ENCODE results near the gene RNMT. TPM values are rescaled to one million over a fixed set of nuclear protein-coding genes. Genes with fewer than 3 reads are reported as not detected.

Gene RNMT
- total RNA-seq, 1 experiment from 2014 or later: 48.8 TPM

DNA sequence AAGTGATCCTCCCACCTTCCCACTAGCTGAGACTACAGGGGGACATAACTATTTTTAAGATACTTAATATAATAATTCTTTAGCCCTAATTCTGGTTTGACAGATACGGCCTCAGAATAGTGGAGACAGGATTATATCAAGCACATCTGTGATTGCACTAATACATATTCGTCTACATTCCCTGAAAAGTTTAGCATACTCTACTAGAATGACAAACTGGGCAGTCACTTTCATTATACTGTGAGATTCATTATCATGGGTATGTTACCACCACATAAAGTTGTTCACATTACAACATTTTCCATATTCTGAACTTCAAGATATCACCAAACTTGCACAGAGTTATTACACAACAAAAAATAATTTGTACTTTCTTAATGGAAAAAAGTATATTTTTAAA, 11.1 kb upstream of the RNMT start:
- H3K27ac ChIP-seq: no peak overlapping the region
- no peaks in the 10 kb centered on the region; the same call in 1 of the 2 replicates for H4K20me1 ChIP-seq (ENCODE audit: insufficient read depth)
- no peak overlapping the region for H3K4me2 ChIP-seq
- no TSS peak for BruUV-seq (replicated peaks)
- CTCF ChIA-PET: no interaction called here
- H2AFZ ChIP-seq: no peak overlapping the region
- H3K79me2 ChIP-seq (ENCODE audit: low read depth): peaks cover 93% of the 10 kb centered on the region
- no peaks in the 10 kb centered on the region for H3K9me2 ChIP-seq (ENCODE audit: insufficient read depth)
- H3K9me3 ChIP-seq (ENCODE audit: insufficient read depth, low read depth): no peaks in the 10 kb centered on the region
- no peak for DNase-seq
- intact Hi-C loops (cut with micrococcal nuclease; ENCODE audit: unreplicated experiment): no loop called here
- H3K4me3 ChIP-seq: no peak overlapping the region
- H3K4me1 ChIP-seq (replicated peaks; ENCODE audit: insufficient read depth): peaks cover 14% of the 10 kb centered on the region
- H3K36me3 ChIP-seq (ENCODE audit: low read depth): peaks cover 9% of the 10 kb centered on the region; the same call in 1 of the 2 replicates
- no peak for TF ChIP-seq EZH2 (IDR thresholded peaks at IDR 0.05; ENCODE audit: low read depth)
- TF ChIP-seq, protein P1, sequence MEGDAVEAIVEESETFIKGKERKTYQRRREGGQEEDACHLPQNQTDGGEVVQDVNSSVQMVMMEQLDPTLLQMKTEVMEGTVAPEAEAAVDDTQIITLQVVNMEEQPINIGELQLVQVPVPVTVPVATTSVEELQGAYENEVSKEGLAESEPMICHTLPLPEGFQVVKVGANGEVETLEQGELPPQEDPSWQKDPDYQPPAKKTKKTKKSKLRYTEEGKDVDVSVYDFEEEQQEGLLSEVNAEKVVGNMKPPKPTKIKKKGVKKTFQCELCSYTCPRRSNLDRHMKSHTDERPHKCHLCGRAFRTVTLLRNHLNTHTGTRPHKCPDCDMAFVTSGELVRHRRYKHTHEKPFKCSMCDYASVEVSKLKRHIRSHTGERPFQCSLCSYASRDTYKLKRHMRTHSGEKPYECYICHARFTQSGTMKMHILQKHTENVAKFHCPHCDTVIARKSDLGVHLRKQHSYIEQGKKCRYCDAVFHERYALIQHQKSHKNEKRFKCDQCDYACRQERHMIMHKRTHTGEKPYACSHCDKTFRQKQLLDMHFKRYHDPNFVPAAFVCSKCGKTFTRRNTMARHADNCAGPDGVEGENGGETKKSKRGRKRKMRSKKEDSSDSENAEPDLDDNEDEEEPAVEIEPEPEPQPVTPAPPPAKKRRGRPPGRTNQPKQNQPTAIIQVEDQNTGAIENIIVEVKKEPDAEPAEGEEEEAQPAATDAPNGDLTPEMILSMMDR (conservative IDR thresholded peaks at IDR 0.05): no peak
- POLR2A ChIA-PET (ENCODE audit: unreplicated experiment): no interaction called here
- peaks cover 13% of the 10 kb centered on the region for H3F3A ChIP-seq (ENCODE audit: insufficient read depth, low read depth)
- no peaks in the 10 kb centered on the region for H3K27me3 ChIP-seq (ENCODE audit: insufficient read depth, low read depth)

DNA sequence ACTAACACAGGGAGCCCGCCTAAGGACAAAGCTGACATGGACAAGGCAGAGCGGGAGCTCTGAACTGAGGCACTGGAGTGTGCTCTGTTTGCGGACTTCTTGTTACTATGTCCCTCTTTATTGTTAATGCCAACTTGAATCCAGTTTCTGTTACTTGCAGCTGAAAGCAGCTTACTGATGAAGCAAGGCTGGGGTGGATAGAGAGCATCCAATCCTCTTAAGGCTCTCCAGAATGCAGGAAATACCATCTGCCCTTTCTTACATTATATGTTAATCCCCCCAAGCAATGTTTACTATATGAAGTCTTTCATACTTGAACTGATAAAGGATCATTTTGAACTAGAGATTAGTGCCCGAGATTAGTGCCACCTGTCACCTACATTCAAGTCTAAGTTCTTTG, 9.6 kb upstream of the RNMT start:
- Histone ChIP-seq H3K27ac (no peak overlapping the region), H3K79me2 (ENCODE audit: low read depth) (peaks cover 99% of the 10 kb centered on the region), H3K4me3 (no peak overlapping the region), H3K9me3 (ENCODE audit: insufficient read depth, low read depth) (no peaks in the 10 kb centered on the region), H3K27me3 (ENCODE audit: insufficient read depth, low read depth) (no peaks in the 10 kb centered on the region), H2AFZ (no peak overlapping the region), H4K20me1 (ENCODE audit: insufficient read depth) (no peaks in the 10 kb centered on the region; the same call in 1 of the 2 replicates), H3K9me2 (ENCODE audit: insufficient read depth) (no peaks in the 10 kb centered on the region), H3K4me2 (no peak overlapping the region), H3K36me3 (ENCODE audit: low read depth) (peaks cover 9% of the 10 kb centered on the region; the same call in 1 of the 2 replicates), H3F3A (ENCODE audit: insufficient read depth, low read depth) (no peaks in the 10 kb centered on the region), H3K4me1 (replicated peaks; ENCODE audit: insufficient read depth) (no peaks in the 10 kb centered on the region)
- ChIA-PET CTCF (no interaction called here), POLR2A (ENCODE audit: unreplicated experiment) (no interaction called here)
- BruUV-seq (replicated peaks): no TSS peak
- peak in 1 of 2 experiments; percentile 16 for DNase-seq
- intact Hi-C loops (cut with micrococcal nuclease; ENCODE audit: unreplicated experiment): no loop called here
- TF ChIP-seq, protein P1 (conservative IDR thresholded peaks at IDR 0.05): no peak
- no peak for TF ChIP-seq EZH2 (IDR thresholded peaks at IDR 0.05; ENCODE audit: low read depth)

DNA sequence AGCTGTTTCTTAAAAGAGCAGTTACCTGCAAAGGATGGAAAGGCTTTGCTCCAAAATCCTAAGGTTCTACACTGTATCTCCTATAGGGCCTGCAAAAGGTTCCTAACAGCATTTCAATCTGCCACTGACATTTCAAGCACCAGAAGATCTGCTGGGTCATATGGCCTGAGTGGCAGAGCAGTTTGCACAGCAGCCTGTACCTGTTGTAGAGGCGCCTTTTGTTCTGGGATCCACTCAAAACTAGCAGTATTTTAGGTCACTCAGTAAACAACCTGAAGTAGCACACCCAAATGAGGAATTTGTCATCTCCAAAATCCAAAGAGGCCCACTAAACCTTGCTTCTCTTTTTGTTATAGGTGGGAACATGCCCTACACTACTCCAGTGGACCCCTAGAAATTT, 6.3 kb upstream of the RNMT start:
- peaks cover 11% of the 10 kb centered on the region for H3K4me1 ChIP-seq (replicated peaks; ENCODE audit: insufficient read depth)
- no peak overlapping the region for H3K4me2 ChIP-seq
- TF ChIP-seq, protein P1 (conservative IDR thresholded peaks at IDR 0.05): no peak
- no peak for TF ChIP-seq EZH2 (IDR thresholded peaks at IDR 0.05; ENCODE audit: low read depth)
- no peak for DNase-seq
- no peaks in the 10 kb centered on the region; the same call in 1 of the 2 replicates for H4K20me1 ChIP-seq (ENCODE audit: insufficient read depth)
- ChIA-PET POLR2A (ENCODE audit: unreplicated experiment) (interaction anchor here (0.7 kb wide), 1 partner anchor 729 kb away, joined by 3 read pairs; the partner anchor contains the start of gene CEP192), CTCF (no interaction called here)
- H3K9me2 ChIP-seq (ENCODE audit: insufficient read depth): no peaks in the 10 kb centered on the region
- H3K9me3 ChIP-seq (ENCODE audit: insufficient read depth, low read depth): no peaks in the 10 kb centered on the region
- H3K27ac ChIP-seq: no peak overlapping the region
- no peaks in the 10 kb centered on the region for H3F3A ChIP-seq (ENCODE audit: insufficient read depth, low read depth)
- no peak overlapping the region for H3K4me3 ChIP-seq
- no peak overlapping the region for H2AFZ ChIP-seq
- H3K36me3 ChIP-seq (ENCODE audit: low read depth): peaks cover 9% of the 10 kb centered on the region; the same call in 1 of the 2 replicates
- H3K79me2 ChIP-seq (ENCODE audit: low read depth): peaks cover 100% of the 10 kb centered on the region
- H3K27me3 ChIP-seq (ENCODE audit: insufficient read depth, low read depth): no peaks in the 10 kb centered on the region
- intact Hi-C loops (cut with micrococcal nuclease; ENCODE audit: unreplicated experiment): no loop called here
- BruUV-seq (replicated peaks): no TSS peak
